Measurements from ENCODE around the gene NTF4. TPM values are rescaled to one million over a fixed set of nuclear protein-coding genes. Genes with fewer than 3 reads are reported as not detected.
A peak's percentile ranks its signal among the peaks of the same experiment; 100 is the strongest.

The NTF4 gene
- 0.18 TPM in 1 of 2 replicates, not detected in the other for total RNA-seq (2012; rRNA removed)
- polyA plus RNA-seq (2012; rRNA removed): 0.09 and 0.11 TPM in 2 replicates
- polyA plus RNA-seq (2012; cell fraction: cytosol; rRNA removed): 0.40 and 0.54 TPM in 2 replicates
- polyA plus RNA-seq (2012; cell fraction: nucleus; rRNA removed; ENCODE audit: low replicate concordance): 0.80 and 1.6 TPM in 2 replicates
- not detected for Bru-seq, nascent RNA
- not detected for BruChase-seq, experiment 1, labeled RNA remaining after a 6-hour chase
- BruChase-seq, experiment 2, labeled RNA remaining after a 2-hour chase: percentile 27 among the genes with signal in this experiment
- long read RNA-seq: 0 reads

- no peak within 1 kb of the TSS for H2BK20ac ChIP-seq (ENCODE audit: low read depth, low read length)
- H2AK5ac ChIP-seq (ENCODE audit: low read depth, low read length): no peak within 1 kb of the TSS
- dilution Hi-C loops (cut with HindIII; ENCODE audit: low sequenced_read_pairs, unreplicated experiment): no loop called here
- no peaks in the 10 kb centered on the region for H3K36me3 ChIP-seq (ENCODE audit: control insufficient read depth, insufficient read depth, low read length)
- H3K23ac ChIP-seq (ENCODE audit: low read depth, low read length): peak within 1 kb of the TSS; percentile 38; the same call in 1 of the 2 replicates
- H2AK9ac ChIP-seq (replicated peaks; ENCODE audit: low read depth, low read length, poor library complexity): peak within 1 kb of the TSS; percentile 55
- H3K79me1 ChIP-seq (ENCODE audit: low read depth in 1 of 2, low read length in 2 of 2): no peaks in the 10 kb centered on the region; a peak in 1 of 4 replicates
- H2BK5ac ChIP-seq (ENCODE audit: low read depth, low read length, poor library complexity, severe bottlenecking): no peak within 1 kb of the TSS
- H3K14ac ChIP-seq (replicated peaks; ENCODE audit: low read depth, low read length): no peak within 1 kb of the TSS; the same call in 1 of the 2 replicates
- no peak within 1 kb of the TSS for H4K5ac ChIP-seq (ENCODE audit: low read depth, low read length)
- peak within 1 kb of the TSS; percentile 52 for H3K4me2 ChIP-seq (ENCODE audit: low read depth, low read length)
- 5% methylated on average over 20 of the region's 53 CpGs; no CpG with 5 or more reads in 1 of the 2 experiments for WGBS, 2 experiments (ENCODE audit: extremely low coverage in 2 of 2, insufficient read length in 1 of 2)
- H4K20me1 ChIP-seq (ENCODE audit: insufficient read depth, low read length): no peaks in the 10 kb centered on the region
- CTCF ChIA-PET: interaction anchor here (1.3 kb wide), 1 partner anchor 10 kb away, joined by 3 read pairs; no protein-coding TSS in a partner anchor
- in situ Hi-C loops (cut with MboI; ENCODE audit: low sequenced_read_pairs): no loop called here
- H3K27ac ChIP-seq (ENCODE audit: insufficient read depth, low read length): no peak within 1 kb of the TSS
- H2BK120ac ChIP-seq (ENCODE audit: low read depth, low read length): no peak within 1 kb of the TSS
- H4K8ac ChIP-seq (ENCODE audit: low read depth in 2 of 2, low read length in 2 of 2): no peak within 1 kb of the TSS
- no peak within 1 kb of the TSS for H3K9ac ChIP-seq (ENCODE audit: low read depth, low read length)
- H3K4me3 ChIP-seq (ENCODE audit: insufficient read depth, low read depth, low read length): peak within 1 kb of the TSS; percentile 19
- no peak within 1 kb of the TSS for H4K91ac ChIP-seq (ENCODE audit: insufficient read depth, low read depth, low read length)
- TF ChIP-seq MAFK (IDR thresholded peaks at IDR 0.05; ENCODE audit: low read depth, low read length) (no peak), CEBPB (IDR thresholded peaks at IDR 0.05; ENCODE audit: low read depth, low read length) (no peak), NFE2L2 (IDR thresholded peaks at IDR 0.05; ENCODE audit: low read depth, low read length) (no peak), BHLHE40 (IDR thresholded peaks at IDR 0.05; ENCODE audit: low read depth, low read length) (0 out of 2 replicates have a peak, but pooled peaks have one; percentile 2), RFX5 (IDR thresholded peaks at IDR 0.05; ENCODE audit: low read depth, low read length) (no peak), RAD21 (IDR thresholded peaks at IDR 0.05; ENCODE audit: low read length) (no peak), CHD1 (IDR thresholded peaks at IDR 0.05; ENCODE audit: low read depth, low read length) (no peak), SMC3 (IDR thresholded peaks at IDR 0.05; ENCODE audit: low read depth, low read length) (no peak)
- no peak within 1 kb of the TSS for H3K56ac ChIP-seq (ENCODE audit: extremely low read depth, insufficient read depth, low read length)
- peaks cover 7% of the 10 kb centered on the region; the same call in 1 of the 2 replicates for H3K9me3 ChIP-seq (ENCODE audit: control insufficient read depth, insufficient read depth, low read length)
- H3K4ac ChIP-seq (ENCODE audit: low read depth, low read length): no peak within 1 kb of the TSS
- H3K18ac ChIP-seq (ENCODE audit: low read depth, low read length): no peak within 1 kb of the TSS
- peak within 1 kb of the TSS; percentile 67 for H2AFZ ChIP-seq (replicated peaks; ENCODE audit: low read length, poor library complexity)
- ATAC-seq (ENCODE audit: low read depth) (peak; percentile 81), DNase-seq (no peak)
- peaks cover 2% of the 10 kb centered on the region; the same call in 1 of the 2 replicates for H3K4me1 ChIP-seq (ENCODE audit: control insufficient read depth, insufficient read depth, low read length)
- BruUV-seq (replicated peaks): no TSS peak
- no peak within 1 kb of the TSS for H2BK15ac ChIP-seq (ENCODE audit: low read depth, low read length)
- H3K9me1 ChIP-seq (ENCODE audit: insufficient read depth, low read length): no peaks in the 10 kb centered on the region
- intact Hi-C loops (cut with micrococcal nuclease): no loop called here
- peaks cover 41% of the 10 kb centered on the region for H3K27me3 ChIP-seq (ENCODE audit: control insufficient read depth, insufficient read depth, low read length)
- POLR2A ChIA-PET (ENCODE audit: unreplicated experiment): no interaction called here
Measured at GRCh38 chr19:49064768-49065611, at the start of gene NTF4. NTF4 (minus strand) TSS chr19:49064818; CDS start chr19:49061997, 2,821 bp downstream.
